ENCODE data around the gene DNM1.

DNA sequence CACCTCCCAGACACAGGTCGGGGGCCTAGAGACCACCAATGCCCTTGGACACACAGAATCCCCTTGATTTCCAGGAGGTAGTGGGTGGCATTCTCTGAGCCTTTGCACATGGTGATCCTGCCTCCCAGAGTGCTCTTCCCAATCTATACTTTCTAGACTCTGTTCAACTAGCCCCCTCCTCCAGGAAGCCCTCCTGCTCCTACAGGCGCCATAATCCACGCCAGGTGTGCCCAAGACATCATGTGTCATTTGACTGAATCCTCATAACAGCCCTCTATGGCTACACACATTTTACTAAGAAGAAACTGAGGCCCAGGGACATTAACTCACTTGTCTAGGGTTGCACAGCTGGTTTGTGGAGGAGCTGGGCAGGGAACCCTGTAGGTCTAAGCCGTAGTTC is 36.0 kb upstream of the DNM1 start:
- TF ChIP-seq, protein P1, sequence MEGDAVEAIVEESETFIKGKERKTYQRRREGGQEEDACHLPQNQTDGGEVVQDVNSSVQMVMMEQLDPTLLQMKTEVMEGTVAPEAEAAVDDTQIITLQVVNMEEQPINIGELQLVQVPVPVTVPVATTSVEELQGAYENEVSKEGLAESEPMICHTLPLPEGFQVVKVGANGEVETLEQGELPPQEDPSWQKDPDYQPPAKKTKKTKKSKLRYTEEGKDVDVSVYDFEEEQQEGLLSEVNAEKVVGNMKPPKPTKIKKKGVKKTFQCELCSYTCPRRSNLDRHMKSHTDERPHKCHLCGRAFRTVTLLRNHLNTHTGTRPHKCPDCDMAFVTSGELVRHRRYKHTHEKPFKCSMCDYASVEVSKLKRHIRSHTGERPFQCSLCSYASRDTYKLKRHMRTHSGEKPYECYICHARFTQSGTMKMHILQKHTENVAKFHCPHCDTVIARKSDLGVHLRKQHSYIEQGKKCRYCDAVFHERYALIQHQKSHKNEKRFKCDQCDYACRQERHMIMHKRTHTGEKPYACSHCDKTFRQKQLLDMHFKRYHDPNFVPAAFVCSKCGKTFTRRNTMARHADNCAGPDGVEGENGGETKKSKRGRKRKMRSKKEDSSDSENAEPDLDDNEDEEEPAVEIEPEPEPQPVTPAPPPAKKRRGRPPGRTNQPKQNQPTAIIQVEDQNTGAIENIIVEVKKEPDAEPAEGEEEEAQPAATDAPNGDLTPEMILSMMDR (IDR thresholded peaks at IDR 0.05): no peak
- no peak for TF ChIP-seq POLR2A (IDR thresholded peaks at IDR 0.05)
